ENCODE data around the gene DNAJC7. TPM values are rescaled to one million over a fixed set of nuclear protein-coding genes. Genes with fewer than 3 reads are reported as not detected.

Gene DNAJC7
- total and polyA plus RNA-seq, 8 donors, result 12.3 to 161 (median 70.6) TPM

DNA sequence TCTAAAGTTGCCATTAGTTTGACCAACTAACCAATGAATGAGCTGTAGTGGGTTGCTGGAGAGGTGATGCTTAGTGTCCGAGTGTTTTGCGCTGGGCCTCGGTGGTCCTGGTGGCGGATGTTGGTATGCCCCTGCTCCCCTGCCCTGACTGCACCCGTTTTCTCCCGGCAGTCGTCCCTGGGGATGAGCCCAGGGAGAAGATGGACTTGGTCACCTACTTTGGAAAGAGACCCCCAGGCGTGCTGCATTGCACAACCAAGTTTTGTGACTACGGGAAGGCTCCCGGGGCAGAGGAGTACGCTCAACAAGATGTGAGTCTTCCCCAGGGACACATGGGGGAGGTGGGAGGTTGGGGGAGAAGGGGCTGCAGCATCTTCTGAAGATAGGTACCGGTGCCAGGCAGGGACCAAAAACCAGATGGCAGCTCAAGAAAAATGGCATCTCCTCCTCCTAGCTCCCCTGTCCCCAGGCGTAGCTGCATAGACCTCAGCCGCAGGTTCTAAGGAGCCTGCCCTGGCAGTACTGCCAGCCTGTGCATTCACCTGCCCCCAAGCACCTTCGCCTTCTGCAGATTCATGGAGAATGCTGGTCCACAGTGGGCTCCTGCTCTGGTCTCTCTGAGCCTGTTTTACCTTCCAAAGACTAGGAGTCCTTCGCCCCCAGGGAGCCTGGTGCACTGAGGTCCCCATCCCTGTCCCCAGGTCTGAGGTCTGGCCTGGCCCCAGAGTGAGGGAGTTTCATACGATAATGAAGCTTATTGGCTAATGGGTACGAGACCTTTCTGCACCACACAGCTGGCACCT, 45.3 kb downstream of the DNAJC7 start:
- no peak overlapping the region for H3K4me3 ChIP-seq
- H3K36me3 ChIP-seq, result peaks cover 38 to 91% (median 87%) of the 10 kb centered on the region in 4 donors
- intact Hi-C loops (cut with DNase I; ENCODE audit: low total_unique reads), result no loop called here
- H3K27ac ChIP-seq, result peak overlapping the region in 4 of 5 donors; percentile 67 to 74 (median 70)
- H3K27me3 ChIP-seq, result no peaks in the 10 kb centered on the region
- 84 to 90% (median 88%) methylated on average over 18 of the region's 18 CpGs for WGBS, 5 donors
- TF ChIP-seq, protein P1, sequence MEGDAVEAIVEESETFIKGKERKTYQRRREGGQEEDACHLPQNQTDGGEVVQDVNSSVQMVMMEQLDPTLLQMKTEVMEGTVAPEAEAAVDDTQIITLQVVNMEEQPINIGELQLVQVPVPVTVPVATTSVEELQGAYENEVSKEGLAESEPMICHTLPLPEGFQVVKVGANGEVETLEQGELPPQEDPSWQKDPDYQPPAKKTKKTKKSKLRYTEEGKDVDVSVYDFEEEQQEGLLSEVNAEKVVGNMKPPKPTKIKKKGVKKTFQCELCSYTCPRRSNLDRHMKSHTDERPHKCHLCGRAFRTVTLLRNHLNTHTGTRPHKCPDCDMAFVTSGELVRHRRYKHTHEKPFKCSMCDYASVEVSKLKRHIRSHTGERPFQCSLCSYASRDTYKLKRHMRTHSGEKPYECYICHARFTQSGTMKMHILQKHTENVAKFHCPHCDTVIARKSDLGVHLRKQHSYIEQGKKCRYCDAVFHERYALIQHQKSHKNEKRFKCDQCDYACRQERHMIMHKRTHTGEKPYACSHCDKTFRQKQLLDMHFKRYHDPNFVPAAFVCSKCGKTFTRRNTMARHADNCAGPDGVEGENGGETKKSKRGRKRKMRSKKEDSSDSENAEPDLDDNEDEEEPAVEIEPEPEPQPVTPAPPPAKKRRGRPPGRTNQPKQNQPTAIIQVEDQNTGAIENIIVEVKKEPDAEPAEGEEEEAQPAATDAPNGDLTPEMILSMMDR (IDR thresholded peaks at IDR 0.05), result no peak
- TF ChIP-seq POLR2A (IDR thresholded peaks at IDR 0.05), result no peak
- no peak for TF ChIP-seq EP300 (IDR thresholded peaks at IDR 0.05)
- TF ChIP-seq POLR2AphosphoS5 (IDR thresholded peaks at IDR 0.05), result no peak
- H3K9me3 ChIP-seq, result no peaks in the 10 kb centered on the region
- H3K4me1 ChIP-seq, result peaks cover 30 to 93% (median 70%) of the 10 kb centered on the region in 4 donors
- no peak for DNase-seq

- Histone ChIP-seq H3K27me3 (no peaks in the 10 kb centered on the region), H3K36me3 (peaks cover 28 to 81% (median 77%) of the 10 kb centered on the region in 4 donors), H3K9me3 (no peaks in the 10 kb centered on the region), H3K27ac (peak overlapping the region in 1 of 5 donors; percentile 2), H3K4me3 (no peak overlapping the region), H3K4me1 (peaks cover 33 to 87% (median 69%) of the 10 kb centered on the region in 4 donors)
- WGBS, 5 donors, result 76 to 91% (median 85%) methylated on average over 5 of the region's 5 CpGs
- TF ChIP-seq POLR2AphosphoS5 (IDR thresholded peaks at IDR 0.05), result no peak
- TF ChIP-seq, protein P1 (IDR thresholded peaks at IDR 0.05), result no peak
- TF ChIP-seq EP300 (IDR thresholded peaks at IDR 0.05), result no peak
- TF ChIP-seq POLR2A (IDR thresholded peaks at IDR 0.05), result no peak
- intact Hi-C loops (cut with DNase I; ENCODE audit: low total_unique reads), result no loop called here
- DNase-seq, result no peak
These were observed 46.3 kb downstream of the DNAJC7 start for GRCh38 chr17:41970901-41971331.

DNA sequence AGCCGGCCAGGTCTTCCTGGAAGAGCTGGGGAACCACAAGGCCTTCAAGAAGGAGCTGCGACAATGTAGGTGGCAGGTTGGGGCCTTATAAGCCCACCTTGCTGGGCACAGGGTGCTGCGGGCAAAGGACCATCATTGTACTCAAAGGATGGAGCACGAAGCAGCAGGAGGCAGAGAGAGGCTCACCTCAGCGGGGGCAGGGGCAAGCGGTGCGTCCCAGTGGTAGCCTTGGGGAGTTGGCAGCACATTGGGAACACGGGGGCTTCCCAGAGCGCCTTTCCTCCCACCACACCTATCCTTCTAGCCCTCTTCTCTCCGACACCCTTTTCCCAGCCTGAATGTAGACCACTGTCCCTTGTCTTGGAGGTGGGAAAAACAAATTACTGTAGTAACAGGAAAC, 48.6 kb downstream of the DNAJC7 start:
- 87 to 97% (median 92%) methylated on average over 10 of the region's 10 CpGs for WGBS, 5 donors
- intact Hi-C loops (cut with DNase I; ENCODE audit: low total_unique reads), result no loop called here
- peaks cover 40 to 78% (median 69%) of the 10 kb centered on the region in 4 donors for H3K4me1 ChIP-seq
- no peak for DNase-seq
- peak overlapping the region in 2 of 5 donors; percentile 2 to 92 for H3K27ac ChIP-seq
- H3K27me3 ChIP-seq, result no peaks in the 10 kb centered on the region
- H3K36me3 ChIP-seq, result peaks cover 10 to 58% (median 55%) of the 10 kb centered on the region in 4 donors
- H3K9me3 ChIP-seq, result no peaks in the 10 kb centered on the region
- TF ChIP-seq, protein P1 (IDR thresholded peaks at IDR 0.05), result no peak
- TF ChIP-seq POLR2AphosphoS5 (IDR thresholded peaks at IDR 0.05) (no peak), POLR2A (IDR thresholded peaks at IDR 0.05) (no peak), EP300 (IDR thresholded peaks at IDR 0.05) (no peak)
- peak overlapping the region in 2 of 4 donors; percentile 72 to 84 for H3K4me3 ChIP-seq

DNA sequence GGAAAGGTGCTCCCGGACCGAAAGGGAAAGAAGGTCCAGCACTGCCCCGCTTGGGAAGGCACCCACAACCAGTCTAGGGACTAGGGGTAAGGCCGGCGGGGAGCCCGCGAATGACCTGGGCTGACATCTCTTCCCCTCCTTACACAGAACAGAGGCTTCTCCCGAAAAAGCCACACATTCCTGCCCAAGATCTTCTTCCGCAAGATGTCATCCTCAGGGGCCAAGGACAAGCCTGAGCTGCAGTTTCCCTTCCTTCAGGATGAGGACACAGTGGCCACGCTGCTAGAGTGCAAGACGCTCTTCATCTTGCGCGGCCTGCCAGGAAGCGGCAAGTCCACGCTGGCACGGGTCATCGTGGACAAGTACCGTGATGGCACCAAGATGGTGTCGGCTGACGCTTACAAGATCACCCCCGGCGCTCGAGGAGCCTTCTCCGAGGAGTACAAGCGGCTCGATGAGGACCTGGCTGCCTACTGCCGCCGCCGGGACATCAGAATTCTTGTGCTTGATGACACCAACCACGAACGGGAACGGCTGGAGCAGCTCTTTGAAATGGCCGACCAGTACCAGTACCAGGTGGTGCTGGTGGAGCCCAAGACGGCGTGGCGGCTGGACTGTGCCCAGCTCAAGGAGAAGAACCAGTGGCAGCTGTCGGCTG, 49.2 kb downstream of the DNAJC7 start:
- no peaks in the 10 kb centered on the region for H3K27me3 ChIP-seq
- intact Hi-C loops (cut with DNase I; ENCODE audit: low total_unique reads), result no loop called here
- H3K36me3 ChIP-seq, result peaks cover 9 to 52% (median 49%) of the 10 kb centered on the region in 4 donors
- H3K27ac ChIP-seq, result peak overlapping the region; percentile 84 to 94 (median 91)
- TF ChIP-seq POLR2AphosphoS5 (IDR thresholded peaks at IDR 0.05) (no peak), EP300 (IDR thresholded peaks at IDR 0.05) (no peak), POLR2A (IDR thresholded peaks at IDR 0.05) (no peak)
- TF ChIP-seq, protein P1 (IDR thresholded peaks at IDR 0.05), result no peak
- no peaks in the 10 kb centered on the region for H3K9me3 ChIP-seq
- no peak for DNase-seq
- peak overlapping the region; percentile 72 to 93 (median 85) for H3K4me3 ChIP-seq
- H3K4me1 ChIP-seq, result peaks cover 33 to 72% (median 62%) of the 10 kb centered on the region in 4 donors
- 84 to 92% (median 86%) methylated on average over 22 to 37 of the region's 37 CpGs for WGBS, 5 donors

Measured in stomach (tissue), 9 donors.